ENCODE data around the gene DOC2B.

GRCh38 chr17:146983-147761 is 34.3 kb downstream of the DOC2B start:
- no peak for TF ChIP-seq CTCF (IDR thresholded peaks at IDR 0.05; ENCODE audit: low read length)
- TF ChIP-seq EZH2 (IDR thresholded peaks at IDR 0.05; ENCODE audit: borderline replicate concordance, low read length), result no peak

Measured in OCI-LY1 (cell line).